OCI-LY7 (cell line): ENCODE data around the gene TTC7B.

Experiments used
- CTCF ChIP-seq: fragments of 200-600 bp; sonication (generic); conservative IDR thresholded peaks from 2 replicates; pipeline ENCODE4 v1.5.1; 2014; ENCODE audit warnings: mild to moderate bottlenecking, antibody characterized with exemption, low read length, moderate library complexity, mixed read lengths
- EZH2phosphoT487 ChIP-seq: fragments of 200-600 bp; sonication (generic); IDR thresholded peaks from 2 replicates; pipeline ENCODE4 v1.6.1; 2018; ENCODE audit warnings: low read depth, borderline replicate concordance, mild to moderate bottlenecking, mixed run types, antibody characterized with exemption, low read length, moderate library complexity, mixed read lengths

- no peak for TF ChIP-seq CTCF
- no peak for TF ChIP-seq EZH2phosphoT487
Observed at GRCh38 chr14:90581745-90582144, 234.5 kb downstream of the TTC7B start.
